ENCODE data around the gene SLC35A2.
"Not testable (repeated sequence)": the region's sequence is repeated elsewhere in the genome, so short reads cannot be mapped to it uniquely, and the experiment has no call there.

Gene SLC35A2

DNA sequence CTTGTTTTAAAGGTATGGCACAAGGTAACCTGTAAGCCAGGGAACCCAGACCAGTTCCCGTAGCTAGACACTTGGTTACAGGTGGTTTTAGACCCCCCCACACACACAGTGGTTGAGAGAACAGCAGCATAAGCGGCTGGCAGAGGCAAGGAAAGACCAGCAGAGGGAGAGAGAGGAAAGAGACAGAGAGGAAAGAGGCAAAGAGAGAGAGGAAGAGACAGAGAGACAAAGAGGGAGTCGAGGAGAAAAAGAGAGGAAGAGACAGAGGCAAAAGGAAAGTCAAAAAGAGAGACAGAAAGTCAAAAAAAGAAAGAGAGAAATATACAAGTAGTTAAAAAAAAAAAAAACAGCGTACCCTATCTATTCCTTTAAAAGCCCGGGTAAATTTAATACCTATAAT lies 56.5 kb downstream of the SLC35A2 start:
- Mint-ChIP-seq H3K27me3 (peaks cover 8% of the 10 kb centered on the region), H3K4me3 (no peak overlapping the region), H3K27ac (peak overlapping the region in 1 of 2 donors; percentile 87), H3K9me3 (no peaks in the 10 kb centered on the region), H3K4me1 (peaks cover 11% of the 10 kb centered on the region)
- ATAC-seq, result no peak
- DNase-seq, result peak in 1 of 2 donors; percentile 9

DNA sequence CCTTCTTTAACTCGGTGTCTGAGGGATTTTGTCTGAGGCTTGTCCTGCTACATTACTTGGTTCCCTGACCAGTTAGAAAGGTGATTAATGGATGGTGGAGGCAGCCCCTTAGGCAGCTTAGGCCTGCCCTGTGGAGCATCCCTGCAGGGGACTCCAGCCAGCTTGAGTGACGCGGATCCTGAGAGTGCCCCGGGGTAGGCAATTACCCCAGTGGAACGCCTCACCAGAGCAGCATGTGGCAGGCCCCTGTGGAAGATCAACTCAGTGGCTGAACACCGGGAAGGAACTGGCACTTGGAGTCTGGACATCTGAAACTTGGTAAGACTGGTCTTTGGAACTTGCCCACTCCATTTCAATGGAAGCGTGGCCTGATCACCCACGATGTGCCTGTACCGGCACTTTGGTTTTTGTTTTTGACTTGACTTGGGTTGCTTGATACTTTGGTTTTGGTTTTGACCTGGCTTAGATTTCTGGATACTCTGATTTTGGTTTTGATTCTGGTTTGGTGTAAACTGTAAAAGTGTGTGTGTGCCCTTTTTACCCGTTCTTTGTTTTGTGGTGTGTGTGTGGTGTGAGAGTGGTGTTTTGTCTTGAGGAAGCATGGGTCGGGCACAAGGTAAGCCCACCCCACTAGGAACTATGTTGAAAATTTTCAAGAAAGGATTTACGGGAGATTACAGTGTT lies 57.2 kb downstream of the SLC35A2 start:
- not testable (repeated sequence) for H3K4me3 Mint-ChIP-seq, H3K9me3 Mint-ChIP-seq, H3K27me3 Mint-ChIP-seq, ATAC-seq, DNase-seq, H3K27ac Mint-ChIP-seq
- H3K4me1 Mint-ChIP-seq, result peaks cover 11% of the 10 kb centered on the region

GRCh38 chrX:48853494-48853893 lies 58.0 kb downstream of the SLC35A2 start:
- ATAC-seq, H3K27ac Mint-ChIP-seq: not testable (repeated sequence)

More at GRCh38 chrX:48853494-48853893, 58.0 kb downstream of the SLC35A2 start:
- H3K4me1 Mint-ChIP-seq, result peaks cover 15% of the 10 kb centered on the region
- not testable (repeated sequence) for H3K4me3 Mint-ChIP-seq, H3K9me3 Mint-ChIP-seq, H3K27me3 Mint-ChIP-seq, DNase-seq
